GM21381 (cell line): ENCODE measurements around the gene GGTLC3.
"Not testable (repeated sequence)": the region's sequence is repeated elsewhere in the genome, so short reads cannot be mapped to it uniquely, and the experiment has no call there.

Experiments used
- ATAC-seq: cut with Tn5 transposase; IDR thresholded peaks from one replicate; pipeline ENCODE4 v1.9.1; 2021; ENCODE audit warnings: mild to moderate bottlenecking, moderate library complexity; ENCODE audit not compliant: unreplicated experiment

GGTLC3 gene

GRCh38 chr22:18522762-18523161, 4.8 kb upstream of the GGTLC3 start:
- not testable (repeated sequence) for ATAC-seq

- not testable (repeated sequence) for ATAC-seq
Observed at GRCh38 chr22:18513454-18513853, 4.5 kb downstream of the GGTLC3 start.

- ATAC-seq: not testable (repeated sequence)
Observed at GRCh38 chr22:18512378-18512777, 5.6 kb downstream of the GGTLC3 start.

- not testable (repeated sequence) for ATAC-seq
Observed at GRCh38 chr22:18511327-18511726, 6.6 kb downstream of the GGTLC3 start.

- ATAC-seq: not testable (repeated sequence)
Observed at GRCh38 chr22:18496227-18496626, 21.7 kb downstream of the GGTLC3 start.
